NCI-H1105 (cell line): ENCODE data around the gene PCARE.
"Not testable (repeated sequence)": the region's sequence is repeated elsewhere in the genome, so short reads cannot be mapped to it uniquely, and the experiment has no call there.

Experiments used
- DNase-seq: peaks from one replicate; lab custom pipeline; 2025; lab: John Stamatoyannopoulos, UW

PCARE gene

GRCh38 chr2:29074411-29074810, at the start of gene PCARE:
Gene PCARE, minus strand, starts transcription at chr2:29074523. Its CDS starts 262 bp downstream, at chr2:29074261.
- DNase-seq: no peak

GRCh38 chr2:29123617-29124349, 49.5 kb upstream of the PCARE start:
- DNase-seq: no peak

GRCh38 chr2:29120846-29121245, 46.5 kb upstream of the PCARE start:
- DNase-seq: no peak

- no peak for DNase-seq
Observed at GRCh38 chr2:29119211-29119610, 44.9 kb upstream of the PCARE start.

GRCh38 chr2:29117636-29118303, 43.4 kb upstream of the PCARE start:
- no peak for DNase-seq

GRCh38 chr2:29115797-29116781, 41.8 kb upstream of the PCARE start:
- DNase-seq: no peak

- DNase-seq: no peak
Observed at GRCh38 chr2:29114946-29115609, 40.8 kb upstream of the PCARE start, which contains the start of gene CLIP4. Gene CLIP4, plus strand, starts transcription at chr2:29115415. Its CDS starts 5,974 bp downstream, at chr2:29121389.

- no peak for DNase-seq
Observed at GRCh38 chr2:29114586-29114945, 40.2 kb upstream of the PCARE start.

- no peak for DNase-seq
Observed at GRCh38 chr2:29113891-29114321, 39.6 kb upstream of the PCARE start.

GRCh38 chr2:29113027-29113686, 38.8 kb upstream of the PCARE start:
- no peak for DNase-seq

GRCh38 chr2:29112379-29112778, 38.1 kb upstream of the PCARE start:
- no peak for DNase-seq

- no peak for DNase-seq
Observed at GRCh38 chr2:29110916-29111535, 36.7 kb upstream of the PCARE start.

- DNase-seq: no peak
Observed at GRCh38 chr2:29109246-29109645, 34.9 kb upstream of the PCARE start.

GRCh38 chr2:29108225-29108624, 33.9 kb upstream of the PCARE start:
- no peak for DNase-seq

- DNase-seq: not testable (repeated sequence)
Observed at GRCh38 chr2:29107547-29107946, 33.2 kb upstream of the PCARE start.

GRCh38 chr2:29106980-29107388, 32.7 kb upstream of the PCARE start:
- DNase-seq: peak; percentile 48

GRCh38 chr2:29106256-29106655, 31.9 kb upstream of the PCARE start:
- no peak for DNase-seq

GRCh38 chr2:29105375-29105774, 31.1 kb upstream of the PCARE start:
- DNase-seq: no peak

GRCh38 chr2:29104688-29105087, 30.4 kb upstream of the PCARE start:
- DNase-seq: no peak

GRCh38 chr2:29100564-29100963, 26.2 kb upstream of the PCARE start:
- DNase-seq: no peak

- DNase-seq: no peak
Observed at GRCh38 chr2:29097569-29097968, 23.2 kb upstream of the PCARE start.
